ENCODE data around the gene TNKS1BP1.

Gene TNKS1BP1

DNA sequence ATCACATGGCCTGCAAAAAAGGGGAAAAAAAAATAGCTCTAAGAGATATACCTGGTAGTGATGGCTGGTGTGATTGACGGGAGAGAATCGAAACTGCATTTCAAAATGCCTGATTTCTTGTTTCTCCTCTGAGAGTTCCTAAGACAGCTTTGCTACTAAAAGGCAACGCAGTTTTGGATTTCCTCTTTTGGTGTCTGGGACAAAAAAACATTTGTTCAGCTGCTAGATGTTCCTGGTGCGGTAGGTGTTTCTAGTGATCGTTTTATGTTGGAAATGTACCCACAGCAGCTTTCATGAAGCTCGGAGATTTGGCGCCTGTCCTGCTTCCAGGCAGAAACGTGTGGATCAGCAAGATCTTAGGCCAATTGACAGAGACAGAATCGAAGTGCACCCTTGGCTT is 31.5 kb upstream of the TNKS1BP1 start:
- no peak for DNase-seq (ENCODE audit: low read depth)
- TF ChIP-seq, protein P1, sequence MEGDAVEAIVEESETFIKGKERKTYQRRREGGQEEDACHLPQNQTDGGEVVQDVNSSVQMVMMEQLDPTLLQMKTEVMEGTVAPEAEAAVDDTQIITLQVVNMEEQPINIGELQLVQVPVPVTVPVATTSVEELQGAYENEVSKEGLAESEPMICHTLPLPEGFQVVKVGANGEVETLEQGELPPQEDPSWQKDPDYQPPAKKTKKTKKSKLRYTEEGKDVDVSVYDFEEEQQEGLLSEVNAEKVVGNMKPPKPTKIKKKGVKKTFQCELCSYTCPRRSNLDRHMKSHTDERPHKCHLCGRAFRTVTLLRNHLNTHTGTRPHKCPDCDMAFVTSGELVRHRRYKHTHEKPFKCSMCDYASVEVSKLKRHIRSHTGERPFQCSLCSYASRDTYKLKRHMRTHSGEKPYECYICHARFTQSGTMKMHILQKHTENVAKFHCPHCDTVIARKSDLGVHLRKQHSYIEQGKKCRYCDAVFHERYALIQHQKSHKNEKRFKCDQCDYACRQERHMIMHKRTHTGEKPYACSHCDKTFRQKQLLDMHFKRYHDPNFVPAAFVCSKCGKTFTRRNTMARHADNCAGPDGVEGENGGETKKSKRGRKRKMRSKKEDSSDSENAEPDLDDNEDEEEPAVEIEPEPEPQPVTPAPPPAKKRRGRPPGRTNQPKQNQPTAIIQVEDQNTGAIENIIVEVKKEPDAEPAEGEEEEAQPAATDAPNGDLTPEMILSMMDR (conservative IDR thresholded peaks at IDR 0.05; ENCODE audit: control insufficient read depth, insufficient read depth, low read depth, low read length), result no peak
- no peak overlapping the region for H3K4me3 ChIP-seq (ENCODE audit: control insufficient read depth, low read depth, low read length)

DNA sequence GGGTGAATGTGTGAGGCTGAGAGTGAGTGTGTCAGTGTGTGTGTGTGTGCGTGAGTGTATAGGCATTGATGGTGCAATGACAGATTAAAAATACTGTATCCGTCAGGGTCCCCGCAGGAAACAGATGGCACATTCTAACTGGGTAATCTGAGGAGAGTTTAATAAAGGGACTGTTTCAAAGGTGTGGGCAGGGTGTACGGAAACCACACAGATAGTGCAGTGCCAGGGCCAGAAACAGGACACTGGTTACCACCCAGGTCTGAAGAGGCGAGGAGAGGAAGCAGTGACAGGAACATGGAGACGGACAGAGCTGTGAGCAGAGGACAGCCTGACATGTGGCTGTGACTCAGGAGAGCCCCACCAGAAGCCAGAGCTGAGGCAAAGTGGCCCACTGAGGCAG is 29.9 kb upstream of the TNKS1BP1 start:
- no peak for DNase-seq (ENCODE audit: low read depth)
- TF ChIP-seq, protein P1 (conservative IDR thresholded peaks at IDR 0.05; ENCODE audit: control insufficient read depth, insufficient read depth, low read depth, low read length), result no peak
- H3K4me3 ChIP-seq (ENCODE audit: control insufficient read depth, low read depth, low read length), result no peak overlapping the region

DNA sequence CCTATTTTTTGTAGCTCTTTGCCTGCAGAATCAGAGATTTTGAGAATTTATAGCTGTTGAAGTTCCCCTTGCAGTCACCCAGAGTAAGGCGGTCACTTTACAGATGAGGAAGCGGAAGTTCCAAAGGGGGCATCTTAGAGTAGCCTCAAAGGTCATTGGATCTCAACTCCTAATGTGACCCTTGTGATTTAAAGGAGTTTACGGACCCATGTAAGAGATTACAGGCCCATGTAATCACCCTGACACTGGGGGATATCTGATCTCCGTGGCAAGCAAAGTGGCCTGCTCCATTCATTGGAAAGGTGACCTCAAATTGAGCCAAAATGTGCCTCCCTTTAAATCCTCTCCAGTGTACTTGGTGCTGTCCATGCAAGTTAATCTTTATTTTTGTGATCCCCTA is 29.1 kb upstream of the TNKS1BP1 start:
- TF ChIP-seq, protein P1 (conservative IDR thresholded peaks at IDR 0.05; ENCODE audit: control insufficient read depth, insufficient read depth, low read depth, low read length), result no peak
- DNase-seq (ENCODE audit: low read depth), result no peak

GRCh38 chr11:57353446-57353845 is 28.7 kb upstream of the TNKS1BP1 start:
- TF ChIP-seq, protein P1 (conservative IDR thresholded peaks at IDR 0.05; ENCODE audit: control insufficient read depth, insufficient read depth, low read depth, low read length), result no peak
- DNase-seq (ENCODE audit: low read depth), result no peak

More for the DNA sequence above, 29.1 kb upstream of the TNKS1BP1 start:
- H3K4me3 ChIP-seq (ENCODE audit: control insufficient read depth, low read depth, low read length), result no peak overlapping the region

GRCh38 chr11:57353036-57353435 is 28.3 kb upstream of the TNKS1BP1 start:
- TF ChIP-seq, protein P1 (conservative IDR thresholded peaks at IDR 0.05; ENCODE audit: control insufficient read depth, insufficient read depth, low read depth, low read length), result no peak
- no peak for DNase-seq (ENCODE audit: low read depth)
- H3K4me3 ChIP-seq (ENCODE audit: control insufficient read depth, low read depth, low read length), result no peak overlapping the region

More at GRCh38 chr11:57353446-57353845, 28.7 kb upstream of the TNKS1BP1 start:
- H3K4me3 ChIP-seq (ENCODE audit: control insufficient read depth, low read depth, low read length), result no peak overlapping the region

- H3K4me3 ChIP-seq (ENCODE audit: control insufficient read depth, low read depth, low read length), result no peak overlapping the region
- TF ChIP-seq, protein P1 (conservative IDR thresholded peaks at IDR 0.05; ENCODE audit: control insufficient read depth, insufficient read depth, low read depth, low read length), result peak; percentile 68
- peak; percentile 33 for DNase-seq (ENCODE audit: low read depth)
These were observed 24.9 kb upstream of the TNKS1BP1 start for GRCh38 chr11:57349491-57350274.

All from fibroblast of mammary gland (primary cell).